Activated naive CD8-positive, alpha-beta T cell treated with anti-CD3 and anti-CD28 coated beads, Interleukin-2, amount 50 U/mL, for 24 hours (primary cell): ENCODE measurements around the gene SRCAP.
A peak's percentile ranks its signal among the peaks of the same experiment; 100 is the strongest.
"Not testable (repeated sequence)": the region's sequence is repeated elsewhere in the genome, so short reads cannot be mapped to it uniquely, and the experiment has no call there.

Experiments used
- ATAC-seq: fragments of 150-1000 bp; cut with Tn5 transposase; one replicate; pipeline ENCODE4 v1.10.0; 2021
- DNase-seq: peaks from one replicate; pipeline ENCODE4 v3.0.0; 2021
- H3K27ac Mint-ChIP-seq: one replicate; pipeline ENCODE4 v1.8.0; 2021; ENCODE audit warnings: mild to moderate bottlenecking, mixed read lengths
- H3K27me3 Mint-ChIP-seq: one replicate; pipeline ENCODE4 v1.8.0; 2021; ENCODE audit warnings: mixed read lengths
- H3K36me3 Mint-ChIP-seq: one replicate; pipeline ENCODE4 v1.8.0; 2021; ENCODE audit warnings: low read depth, mixed read lengths
- H3K4me1 Mint-ChIP-seq: one replicate; pipeline ENCODE4 v1.8.0; 2021; ENCODE audit warnings: mixed read lengths
- H3K4me3 Mint-ChIP-seq: one replicate; pipeline ENCODE4 v1.8.0; 2021; ENCODE audit warnings: mild to moderate bottlenecking, moderate library complexity, mixed read lengths
- H3K9me3 Mint-ChIP-seq: one replicate; pipeline ENCODE4 v1.8.0; 2021; ENCODE audit warnings: mixed read lengths

SRCAP gene

DNA sequence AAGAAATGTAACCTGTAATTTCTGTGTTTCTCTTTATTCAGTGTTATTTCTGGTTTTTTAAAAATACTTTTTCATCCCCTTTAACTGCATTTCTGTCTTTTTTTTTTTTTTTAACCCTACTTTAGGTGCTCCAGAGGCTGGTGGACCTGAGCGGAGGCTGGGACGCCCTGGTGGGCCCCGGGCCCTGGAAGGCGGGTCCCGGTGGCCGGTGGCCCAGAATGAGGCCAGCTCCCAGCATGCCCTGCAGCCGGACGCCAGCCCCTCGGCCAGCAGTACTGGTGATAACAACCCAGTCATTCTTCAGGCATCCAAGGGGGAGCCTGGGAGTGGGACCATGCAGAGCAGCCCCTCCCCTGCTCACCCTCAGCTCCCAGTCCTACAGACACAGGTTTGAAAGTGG, 1.5 kb downstream of the SRCAP start:
- Mint-ChIP-seq H3K4me1 (peaks cover 27% of the 10 kb centered on the region), H3K4me3 (peak overlapping the region; percentile 92), H3K9me3 (no peaks in the 10 kb centered on the region), H3K27me3 (peaks cover 3% of the 10 kb centered on the region), H3K27ac (no peak overlapping the region), H3K36me3 (peaks cover 39% of the 10 kb centered on the region)
- DNase-seq (no peak), ATAC-seq (no peak)

DNA sequence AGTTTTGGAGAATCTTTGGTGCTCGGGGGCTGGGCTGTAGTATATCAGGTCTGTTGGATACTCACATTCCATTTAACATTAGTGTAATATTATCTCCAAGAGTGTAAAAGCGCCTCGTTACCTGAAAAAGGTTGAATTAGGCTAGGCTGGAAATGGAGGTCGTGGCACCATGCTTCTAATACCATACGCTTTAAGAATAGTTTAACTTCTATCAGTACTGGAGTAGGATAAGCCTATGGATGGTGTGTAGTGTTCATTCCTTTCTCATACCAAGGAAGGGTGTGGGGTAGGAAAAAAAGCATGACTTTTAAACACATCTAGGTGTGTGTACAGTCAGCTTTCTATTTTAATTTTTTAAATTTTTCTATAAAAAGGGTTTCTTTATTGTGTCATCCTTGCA, 2.0 kb downstream of the SRCAP start:
- H3K36me3 Mint-ChIP-seq: peaks cover 42% of the 10 kb centered on the region

DNA sequence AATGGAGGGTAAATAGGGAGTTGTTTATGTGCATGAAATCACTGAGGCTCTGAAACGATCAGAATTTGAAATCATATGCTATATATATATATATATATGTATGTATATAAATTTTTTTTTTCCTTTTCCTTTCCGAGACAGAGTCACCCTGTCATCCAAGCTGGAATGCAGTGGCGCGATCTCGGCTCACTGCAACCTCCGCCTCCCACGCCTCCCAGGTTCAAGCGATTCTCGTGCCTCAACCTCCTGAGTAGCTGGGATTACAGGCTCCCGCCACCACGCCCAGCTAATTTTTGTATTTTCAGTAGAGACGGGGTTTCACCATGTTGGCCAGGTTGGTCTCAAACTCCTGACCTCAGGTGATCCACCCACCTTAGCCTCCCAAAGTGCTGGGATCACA, 4.1 kb downstream of the SRCAP start:
- H3K9me3 Mint-ChIP-seq, H3K27me3 Mint-ChIP-seq, ATAC-seq, DNase-seq, H3K4me3 Mint-ChIP-seq: not testable (repeated sequence)
- peaks cover 62% of the 10 kb centered on the region for H3K36me3 Mint-ChIP-seq
- peaks cover 17% of the 10 kb centered on the region for H3K4me1 Mint-ChIP-seq
- peak overlapping the region; percentile 49 for H3K27ac Mint-ChIP-seq

More for the DNA sequence above, 2.0 kb downstream of the SRCAP start:
- Mint-ChIP-seq H3K27me3 (peaks cover 3% of the 10 kb centered on the region), H3K27ac (no peak overlapping the region), H3K4me1 (peaks cover 27% of the 10 kb centered on the region), H3K4me3 (peak overlapping the region; percentile 56), H3K9me3 (no peaks in the 10 kb centered on the region)
- DNase-seq (no peak), ATAC-seq (no peak)

DNA sequence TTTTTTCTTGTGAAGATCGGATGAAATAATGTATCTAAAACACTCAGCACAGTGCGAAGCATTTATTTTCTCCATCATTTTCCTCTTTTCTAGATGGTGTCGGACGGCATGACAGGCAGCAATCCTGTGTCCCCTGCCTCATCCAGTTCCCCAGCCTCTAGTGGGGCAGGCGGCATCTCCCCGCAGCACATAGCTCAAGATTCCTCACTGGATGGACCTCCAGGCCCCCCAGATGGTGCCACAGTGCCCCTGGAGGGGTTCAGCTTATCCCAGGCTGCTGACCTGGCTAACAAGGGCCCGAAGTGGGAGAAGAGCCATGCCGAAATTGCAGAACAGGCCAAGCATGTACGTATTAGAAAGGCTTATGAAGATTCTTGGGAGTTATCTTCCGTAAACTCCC, 5.0 kb downstream of the SRCAP start:
- Mint-ChIP-seq H3K27me3 (no peaks in the 10 kb centered on the region), H3K36me3 (peaks cover 65% of the 10 kb centered on the region), H3K9me3 (no peaks in the 10 kb centered on the region), H3K4me3 (no peak overlapping the region), H3K27ac (no peak overlapping the region), H3K4me1 (peaks cover 16% of the 10 kb centered on the region)
- ATAC-seq: no peak
- no peak for DNase-seq

DNA sequence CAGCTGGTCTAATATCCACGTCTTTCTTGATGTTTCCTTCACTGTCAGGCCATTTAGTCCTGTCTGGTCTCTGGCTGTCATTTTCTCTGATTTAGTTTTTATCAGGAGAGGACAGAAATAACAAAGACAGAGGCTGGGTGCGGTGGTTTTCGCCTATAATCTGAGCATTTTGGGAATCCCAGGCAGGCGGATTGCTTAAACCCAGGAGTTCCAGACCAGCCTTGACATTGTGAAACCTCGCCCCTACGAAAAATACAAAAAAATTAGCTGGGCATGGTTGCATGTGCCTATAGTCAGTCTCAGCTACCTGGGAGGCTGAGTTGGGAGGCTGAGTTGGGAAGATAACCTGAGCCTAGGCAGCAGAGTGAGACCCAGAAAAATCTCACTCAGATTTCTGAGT, 7.1 kb downstream of the SRCAP start:
- H3K27me3 Mint-ChIP-seq: no peaks in the 10 kb centered on the region

DNA sequence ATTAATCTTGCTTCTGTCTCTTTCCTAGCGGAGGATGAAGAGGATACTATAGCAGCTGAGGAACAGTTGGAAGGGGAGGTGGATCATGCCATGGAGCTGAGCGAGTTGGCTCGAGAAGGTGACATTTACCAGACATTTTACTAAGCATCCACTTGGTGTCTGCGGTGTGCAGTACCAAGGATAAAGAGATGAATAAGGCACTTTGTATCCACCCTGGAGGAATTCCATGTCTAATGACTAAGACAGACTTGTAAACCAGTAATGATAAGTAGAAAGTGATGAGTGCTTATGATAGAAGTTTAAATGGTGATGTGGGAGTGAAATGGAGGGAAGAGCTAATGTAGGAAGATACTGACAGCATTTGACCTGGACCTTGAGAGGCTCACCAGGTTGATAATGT, 12.0 kb downstream of the SRCAP start:
- H3K36me3 Mint-ChIP-seq: peaks cover 80% of the 10 kb centered on the region
- H3K4me3 Mint-ChIP-seq: no peak overlapping the region
- no peaks in the 10 kb centered on the region for H3K27me3 Mint-ChIP-seq
- ATAC-seq (no peak), DNase-seq (no peak)
- H3K4me1 Mint-ChIP-seq: peaks cover 23% of the 10 kb centered on the region
- peak overlapping the region; percentile 3 for H3K27ac Mint-ChIP-seq
- no peaks in the 10 kb centered on the region for H3K9me3 Mint-ChIP-seq

More for the DNA sequence above, 7.1 kb downstream of the SRCAP start:
- Mint-ChIP-seq H3K36me3 (peaks cover 74% of the 10 kb centered on the region), H3K4me1 (peaks cover 2% of the 10 kb centered on the region), H3K9me3 (no peaks in the 10 kb centered on the region), H3K4me3 (no peak overlapping the region), H3K27ac (no peak overlapping the region)
- no peak for DNase-seq
- ATAC-seq: no peak

DNA sequence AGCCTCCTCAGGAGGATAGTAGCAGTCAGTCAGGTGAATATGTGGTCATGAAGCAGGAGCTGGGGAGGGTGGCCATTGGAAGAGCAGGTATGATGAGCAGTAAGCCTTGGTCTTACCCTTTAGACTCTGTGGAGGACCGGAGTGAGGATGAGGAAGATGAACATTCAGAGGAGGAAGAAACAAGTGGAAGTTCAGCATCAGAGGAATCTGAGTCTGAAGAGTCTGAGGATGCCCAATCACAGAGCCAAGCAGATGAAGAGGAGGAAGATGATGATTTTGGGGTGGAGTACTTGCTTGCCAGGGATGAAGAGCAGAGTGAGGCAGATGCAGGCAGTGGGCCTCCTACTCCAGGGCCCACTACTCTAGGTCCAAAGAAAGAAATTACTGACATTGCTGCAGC, 12.7 kb downstream of the SRCAP start:
- ATAC-seq (no peak), DNase-seq (no peak)
- H3K27me3 Mint-ChIP-seq: no peaks in the 10 kb centered on the region
- peaks cover 82% of the 10 kb centered on the region for H3K36me3 Mint-ChIP-seq
- no peaks in the 10 kb centered on the region for H3K9me3 Mint-ChIP-seq
- H3K4me1 Mint-ChIP-seq: peaks cover 28% of the 10 kb centered on the region
- no peak overlapping the region for H3K27ac Mint-ChIP-seq
- H3K4me3 Mint-ChIP-seq: no peak overlapping the region

DNA sequence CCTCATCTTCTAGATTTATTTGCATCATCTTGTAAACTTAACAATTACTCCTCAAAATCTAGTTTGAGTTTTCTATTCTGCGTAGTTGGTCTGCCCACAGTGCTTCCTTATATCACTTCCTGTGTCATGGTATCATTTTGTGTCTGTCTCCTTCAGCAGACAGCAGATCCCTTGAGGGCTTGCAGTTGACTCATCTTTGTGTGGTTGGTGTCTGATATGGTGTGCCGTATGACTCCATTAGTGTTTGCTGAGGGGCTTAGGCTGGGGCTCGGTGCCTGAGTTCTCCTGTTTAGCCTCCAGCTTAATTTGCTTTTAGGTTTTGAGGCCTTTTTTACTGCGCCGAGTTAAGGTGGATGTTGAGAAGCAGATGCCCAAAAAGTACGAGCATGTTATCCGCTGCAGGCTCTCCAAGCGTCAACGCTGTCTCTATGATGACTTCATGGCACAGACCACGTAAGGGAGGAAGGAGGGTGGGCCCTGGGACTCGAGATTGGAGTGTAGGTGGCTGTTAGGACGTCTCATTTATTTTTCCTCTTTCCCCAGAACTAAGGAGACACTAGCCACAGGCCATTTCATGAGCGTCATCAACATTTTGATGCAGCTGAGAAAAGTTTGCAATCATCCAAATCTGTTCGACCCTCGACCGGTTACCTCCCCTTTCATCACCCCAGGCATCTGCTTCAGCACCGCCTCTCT, 16.9 kb downstream of the SRCAP start:
- ATAC-seq (peak; percentile 100), DNase-seq (peak; percentile 30)
- Mint-ChIP-seq H3K27ac (peak overlapping the region; percentile 89), H3K9me3 (no peaks in the 10 kb centered on the region), H3K36me3 (peaks cover 71% of the 10 kb centered on the region), H3K4me3 (peak overlapping the region; percentile 15), H3K27me3 (no peaks in the 10 kb centered on the region), H3K4me1 (peaks cover 31% of the 10 kb centered on the region)

DNA sequence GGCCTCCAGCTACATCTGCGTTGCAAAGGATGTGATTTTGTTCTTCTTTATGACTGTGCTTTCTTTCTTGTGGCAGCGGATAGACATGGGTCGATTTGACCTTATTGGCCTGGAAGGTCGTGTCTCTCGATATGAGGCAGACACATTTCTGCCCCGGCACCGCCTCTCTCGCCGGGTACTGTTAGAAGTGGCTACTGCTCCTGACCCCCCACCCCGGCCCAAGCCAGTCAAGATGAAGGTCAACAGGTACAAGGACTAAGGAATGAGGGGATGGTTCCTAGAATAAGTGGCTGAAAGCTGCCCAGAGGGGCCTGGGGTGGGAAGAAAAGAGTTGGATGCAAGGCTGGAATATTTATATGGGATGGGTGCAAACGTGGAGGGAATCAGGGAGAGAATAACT, 21.1 kb downstream of the SRCAP start:
- H3K36me3 Mint-ChIP-seq: peaks cover 79% of the 10 kb centered on the region
- H3K27me3 Mint-ChIP-seq: no peaks in the 10 kb centered on the region
- H3K4me1 Mint-ChIP-seq: peaks cover 17% of the 10 kb centered on the region
- H3K9me3 Mint-ChIP-seq: no peaks in the 10 kb centered on the region
- DNase-seq: no peak
- ATAC-seq: no peak
- H3K27ac Mint-ChIP-seq: no peak overlapping the region
- H3K4me3 Mint-ChIP-seq: no peak overlapping the region

DNA sequence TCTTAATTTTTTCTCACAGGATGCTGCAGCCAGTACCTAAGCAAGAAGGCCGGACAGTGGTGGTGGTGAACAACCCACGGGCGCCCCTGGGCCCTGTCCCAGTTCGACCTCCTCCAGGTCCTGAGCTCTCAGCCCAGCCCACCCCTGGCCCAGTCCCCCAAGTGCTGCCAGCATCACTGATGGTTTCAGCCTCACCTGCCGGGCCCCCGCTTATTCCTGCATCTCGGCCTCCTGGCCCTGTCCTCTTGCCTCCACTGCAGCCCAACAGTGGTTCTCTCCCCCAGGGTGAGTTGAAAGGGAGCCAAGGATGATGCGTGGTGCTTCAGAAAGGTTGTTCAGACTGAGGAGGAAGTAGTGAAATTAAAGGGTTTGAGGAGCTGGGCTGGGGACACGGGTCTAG, 21.7 kb downstream of the SRCAP start:
- Mint-ChIP-seq H3K4me3 (no peak overlapping the region), H3K36me3 (peaks cover 78% of the 10 kb centered on the region), H3K9me3 (no peaks in the 10 kb centered on the region), H3K27ac (no peak overlapping the region), H3K4me1 (peaks cover 11% of the 10 kb centered on the region), H3K27me3 (no peaks in the 10 kb centered on the region)
- ATAC-seq: no peak
- DNase-seq: no peak

DNA sequence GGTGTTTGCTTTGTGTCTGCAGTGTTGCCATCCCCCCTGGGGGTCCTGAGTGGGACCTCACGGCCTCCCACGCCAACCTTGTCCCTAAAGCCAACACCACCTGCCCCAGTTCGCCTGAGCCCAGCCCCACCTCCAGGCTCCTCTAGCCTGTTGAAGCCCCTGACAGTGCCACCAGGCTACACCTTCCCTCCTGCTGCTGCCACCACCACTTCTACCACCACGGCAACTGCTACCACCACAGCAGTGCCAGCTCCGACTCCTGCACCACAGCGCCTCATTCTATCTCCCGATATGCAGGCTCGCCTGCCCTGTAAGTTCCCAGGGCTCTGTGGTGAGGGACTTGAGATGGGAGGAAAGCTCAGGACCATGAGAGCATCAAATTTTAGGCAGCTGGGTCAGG, 22.2 kb downstream of the SRCAP start:
- H3K27ac Mint-ChIP-seq: no peak overlapping the region

DNA sequence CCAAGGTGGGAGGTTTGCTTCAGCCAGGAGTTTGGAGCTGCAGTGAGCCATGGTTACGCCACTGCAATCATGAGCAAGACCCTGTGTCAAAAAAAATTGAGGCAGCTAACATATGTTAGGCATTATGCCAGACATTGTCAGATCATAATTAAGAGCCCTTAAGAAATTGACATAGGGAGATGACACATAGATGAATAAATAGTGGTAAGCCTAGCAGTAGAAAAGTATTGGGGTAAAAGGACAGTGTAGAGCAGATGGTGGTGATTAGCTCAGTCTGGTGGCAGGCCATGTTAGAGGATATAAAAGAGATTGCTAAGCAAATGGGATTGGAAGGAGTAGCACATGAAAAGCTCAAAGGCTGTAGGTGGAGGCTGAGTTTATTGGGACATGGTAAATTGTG, 22.6 kb downstream of the SRCAP start:
- H3K4me3 Mint-ChIP-seq: no peak overlapping the region
- ATAC-seq: no peak
- no peaks in the 10 kb centered on the region for H3K27me3 Mint-ChIP-seq
- H3K27ac Mint-ChIP-seq: peak overlapping the region; percentile 0
- H3K9me3 Mint-ChIP-seq: no peaks in the 10 kb centered on the region
- peaks cover 3% of the 10 kb centered on the region for H3K4me1 Mint-ChIP-seq
- DNase-seq: no peak
- peaks cover 69% of the 10 kb centered on the region for H3K36me3 Mint-ChIP-seq

More for the DNA sequence above, 22.2 kb downstream of the SRCAP start:
- no peaks in the 10 kb centered on the region for H3K9me3 Mint-ChIP-seq
- no peak overlapping the region for H3K4me3 Mint-ChIP-seq
- peaks cover 6% of the 10 kb centered on the region for H3K4me1 Mint-ChIP-seq
- DNase-seq (no peak), ATAC-seq (no peak)
- peaks cover 73% of the 10 kb centered on the region for H3K36me3 Mint-ChIP-seq
- no peaks in the 10 kb centered on the region for H3K27me3 Mint-ChIP-seq

DNA sequence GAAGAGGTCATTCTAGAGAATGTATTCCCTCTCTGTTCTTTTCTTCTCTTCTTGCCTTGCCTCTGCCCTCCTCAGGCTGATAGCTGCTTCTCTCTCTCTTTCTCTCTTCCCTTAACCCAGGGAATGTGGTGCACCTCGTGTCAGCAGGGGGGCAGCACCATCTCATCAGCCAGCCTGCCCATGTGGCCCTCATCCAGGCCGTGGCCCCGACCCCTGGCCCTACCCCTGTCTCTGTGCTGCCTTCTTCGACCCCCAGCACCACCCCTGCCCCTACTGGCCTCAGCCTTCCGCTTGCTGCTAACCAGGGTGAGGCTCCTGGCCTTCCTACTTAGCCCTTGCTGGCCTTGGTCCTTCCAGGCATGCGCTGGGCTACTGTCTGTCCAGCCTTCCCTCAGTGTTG, 23.5 kb downstream of the SRCAP start:
- ATAC-seq (peak; percentile 20), DNase-seq (no peak)
- Mint-ChIP-seq H3K27me3 (no peaks in the 10 kb centered on the region), H3K4me3 (no peak overlapping the region), H3K4me1 (no peaks in the 10 kb centered on the region), H3K36me3 (peaks cover 66% of the 10 kb centered on the region), H3K9me3 (no peaks in the 10 kb centered on the region), H3K27ac (no peak overlapping the region)

DNA sequence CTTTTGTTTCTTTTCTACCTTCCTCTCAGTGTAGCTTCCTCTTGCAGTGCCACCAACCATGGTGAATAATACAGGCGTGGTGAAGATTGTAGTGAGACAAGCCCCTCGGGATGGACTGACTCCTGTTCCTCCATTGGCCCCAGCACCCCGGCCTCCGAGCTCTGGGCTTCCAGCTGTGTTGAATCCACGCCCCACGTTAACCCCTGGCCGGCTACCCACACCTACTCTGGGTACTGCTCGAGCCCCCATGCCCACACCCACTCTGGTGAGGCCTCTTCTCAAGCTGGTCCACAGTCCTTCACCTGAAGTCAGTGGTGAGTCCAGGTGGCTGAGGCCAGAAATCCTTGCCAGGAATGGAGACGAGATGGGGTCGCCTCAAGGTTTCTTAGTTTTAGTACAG, 23.9 kb downstream of the SRCAP start:
- H3K4me3 Mint-ChIP-seq: no peak overlapping the region
- no peaks in the 10 kb centered on the region for H3K27me3 Mint-ChIP-seq
- no peaks in the 10 kb centered on the region for H3K9me3 Mint-ChIP-seq
- DNase-seq (no peak), ATAC-seq (no peak)
- peaks cover 62% of the 10 kb centered on the region for H3K36me3 Mint-ChIP-seq
- H3K4me1 Mint-ChIP-seq: peaks cover under 1% of the 10 kb centered on the region
- H3K27ac Mint-ChIP-seq: peak overlapping the region; percentile 7

DNA sequence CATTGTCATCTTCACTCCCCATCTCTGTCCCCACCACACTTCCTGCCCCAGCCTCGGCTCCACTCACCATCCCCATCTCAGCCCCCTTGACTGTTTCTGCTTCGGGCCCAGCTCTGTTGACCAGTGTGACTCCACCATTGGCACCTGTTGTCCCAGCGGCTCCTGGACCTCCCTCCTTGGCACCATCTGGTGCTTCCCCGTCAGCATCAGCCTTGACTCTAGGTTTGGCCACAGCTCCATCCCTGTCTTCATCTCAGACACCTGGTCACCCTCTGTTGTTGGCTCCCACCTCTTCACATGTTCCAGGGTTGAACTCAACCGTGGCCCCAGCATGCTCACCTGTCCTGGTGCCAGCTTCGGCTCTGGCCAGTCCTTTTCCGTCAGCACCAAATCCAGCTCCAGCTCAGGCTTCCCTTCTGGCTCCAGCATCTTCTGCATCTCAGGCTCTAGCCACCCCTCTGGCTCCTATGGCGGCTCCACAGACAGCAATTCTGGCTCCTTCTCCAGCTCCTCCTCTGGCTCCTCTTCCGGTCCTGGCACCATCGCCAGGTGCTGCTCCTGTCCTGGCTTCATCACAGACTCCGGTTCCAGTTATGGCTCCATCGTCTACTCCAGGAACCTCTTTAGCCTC, 24.9 kb downstream of the SRCAP start:
- Mint-ChIP-seq H3K9me3 (no peaks in the 10 kb centered on the region), H3K27me3 (no peaks in the 10 kb centered on the region), H3K4me3 (no peak overlapping the region), H3K36me3 (peaks cover 67% of the 10 kb centered on the region), H3K4me1 (peaks cover 2% of the 10 kb centered on the region), H3K27ac (peak overlapping the region; percentile 7)
- no peak for DNase-seq
- no peak for ATAC-seq
